Kidney tubule cell (primary cell): ENCODE measurements around the gene GPC6.

ENCODE experiments used
- DNase-seq: peaks from one replicate; pipeline ENCODE4 v3.0.0-alpha.2; 2018; ENCODE audit warnings: low spot score

The GPC6 gene

GRCh38 chr13:94303644-94304174 is 1077.1 kb downstream of the GPC6 start:
- peak; percentile 33 for DNase-seq

GRCh38 chr13:94305033-94305432 is 1078.4 kb downstream of the GPC6 start:
- DNase-seq, result no peak

GRCh38 chr13:94305463-94305862 is 1078.9 kb downstream of the GPC6 start:
- DNase-seq, result peak; percentile 52

- DNase-seq, result no peak
Measured at GRCh38 chr13:94305934-94306333, 1079.3 kb downstream of the GPC6 start.

- DNase-seq, result no peak
Measured at GRCh38 chr13:94308832-94309231, 1082.2 kb downstream of the GPC6 start.

GRCh38 chr13:94309576-94309975 is 1083.0 kb downstream of the GPC6 start:
- no peak for DNase-seq

GRCh38 chr13:94309997-94310855 is 1083.6 kb downstream of the GPC6 start:
- DNase-seq, result peak; percentile 94

GRCh38 chr13:94311893-94312292 is 1085.3 kb downstream of the GPC6 start:
- DNase-seq, result no peak

- no peak for DNase-seq
Measured at GRCh38 chr13:94312511-94313216, 1086.1 kb downstream of the GPC6 start.

- no peak for DNase-seq
Measured at GRCh38 chr13:94313321-94313910, 1086.8 kb downstream of the GPC6 start.

GRCh38 chr13:94313926-94314325 is 1087.3 kb downstream of the GPC6 start:
- DNase-seq, result no peak

- DNase-seq, result peak; percentile 25
Measured at GRCh38 chr13:94315188-94315587, 1088.6 kb downstream of the GPC6 start.

- peak; percentile 44 for DNase-seq
Measured at GRCh38 chr13:94317063-94317491, 1090.5 kb downstream of the GPC6 start.

GRCh38 chr13:94318418-94318817 is 1091.8 kb downstream of the GPC6 start:
- DNase-seq, result no peak

GRCh38 chr13:94319501-94319900 is 1092.9 kb downstream of the GPC6 start:
- no peak for DNase-seq

GRCh38 chr13:94322925-94323763 is 1096.5 kb downstream of the GPC6 start:
- DNase-seq, result no peak

GRCh38 chr13:94323764-94324758 is 1097.5 kb downstream of the GPC6 start:
- DNase-seq, result no peak

- no peak for DNase-seq
Measured at GRCh38 chr13:94324767-94325540, 1098.3 kb downstream of the GPC6 start.

GRCh38 chr13:94325650-94326049 is 1099.0 kb downstream of the GPC6 start:
- no peak for DNase-seq

GRCh38 chr13:94327318-94327717 is 1100.7 kb downstream of the GPC6 start:
- peak; percentile 38 for DNase-seq
